ENCODE results near the gene PPP1R16B.

PPP1R16B gene

DNA sequence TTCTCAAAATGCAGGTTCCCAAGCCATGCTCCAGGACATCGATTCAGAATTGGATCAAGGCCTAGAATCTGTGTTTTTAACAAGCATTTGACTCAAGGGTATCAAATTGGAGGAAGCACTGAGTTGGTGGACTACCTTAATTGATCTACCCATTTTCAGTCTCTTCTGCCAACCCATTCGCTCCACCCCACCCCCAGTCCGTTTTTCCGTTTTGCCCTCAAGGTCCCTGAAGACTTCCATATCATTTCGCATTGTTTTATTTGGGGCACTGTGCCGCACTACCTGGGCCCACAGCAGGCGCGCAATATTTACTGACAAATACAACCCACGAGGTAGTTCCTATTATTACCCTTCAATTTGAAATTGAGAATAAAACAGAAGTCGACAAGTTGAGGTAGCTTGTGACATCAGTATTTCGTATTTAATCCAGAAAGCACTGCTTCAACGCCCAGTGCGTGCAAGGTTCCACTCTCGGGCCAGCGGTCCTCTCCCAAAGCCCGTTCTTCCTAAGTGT is 156.1 kb downstream of the PPP1R16B start:
- no peak for DNase-seq (ENCODE audit: extremely low read depth in 1 of 2, low read depth in 1 of 2)

DNA sequence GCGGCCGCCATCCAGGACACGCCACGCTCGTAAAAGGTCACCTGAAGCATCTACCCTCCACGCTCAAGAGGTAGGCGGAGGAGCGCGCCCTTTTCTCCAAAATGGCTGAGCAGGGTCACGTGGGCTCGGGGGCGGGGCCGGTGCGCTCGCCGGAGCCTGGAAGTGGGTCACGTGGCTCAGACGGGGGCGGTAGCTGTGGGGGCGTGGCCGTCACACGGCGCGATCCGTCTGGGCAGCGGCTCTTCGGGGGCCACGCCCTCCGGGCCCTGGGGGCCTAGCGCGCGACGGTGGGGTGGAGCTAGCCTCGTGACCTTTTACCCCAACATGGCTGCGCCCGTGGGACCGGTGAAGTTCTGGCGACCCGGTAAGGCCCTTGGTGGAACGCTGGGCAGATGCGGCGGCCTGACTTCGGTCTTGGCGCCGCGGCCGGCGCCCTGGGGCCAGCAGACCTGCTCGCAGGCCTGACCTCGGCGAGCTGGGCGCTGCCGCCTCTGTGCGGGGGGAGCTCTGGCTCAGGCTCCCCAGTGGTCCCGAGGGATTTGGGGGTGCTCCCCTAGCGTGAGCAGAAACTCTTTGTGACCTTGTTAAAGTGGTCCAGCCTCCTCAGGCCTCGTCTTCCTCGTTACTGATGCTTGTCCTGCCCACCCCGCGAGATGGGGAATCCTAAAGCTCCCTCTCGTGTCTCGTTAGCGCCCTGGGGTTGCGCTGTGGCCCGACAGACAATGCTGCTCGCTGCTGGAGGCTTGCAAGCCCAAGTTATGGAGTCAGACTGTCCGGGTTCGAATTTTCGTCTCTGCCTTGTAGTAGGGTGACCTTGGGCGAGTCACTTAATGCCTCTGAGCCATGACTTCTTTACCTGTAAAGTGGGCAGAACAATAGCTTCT is 156.8 kb downstream of the PPP1R16B start, which contains the start of gene DHX35:
DHX35 (plus strand) TSS at position 301 of the 884 bp plus-strand sequence; CDS start at position 325, 24 bp downstream.
- DNase-seq (ENCODE audit: extremely low read depth in 1 of 2, low read depth in 1 of 2): peak; percentile 96 to 98

DNA sequence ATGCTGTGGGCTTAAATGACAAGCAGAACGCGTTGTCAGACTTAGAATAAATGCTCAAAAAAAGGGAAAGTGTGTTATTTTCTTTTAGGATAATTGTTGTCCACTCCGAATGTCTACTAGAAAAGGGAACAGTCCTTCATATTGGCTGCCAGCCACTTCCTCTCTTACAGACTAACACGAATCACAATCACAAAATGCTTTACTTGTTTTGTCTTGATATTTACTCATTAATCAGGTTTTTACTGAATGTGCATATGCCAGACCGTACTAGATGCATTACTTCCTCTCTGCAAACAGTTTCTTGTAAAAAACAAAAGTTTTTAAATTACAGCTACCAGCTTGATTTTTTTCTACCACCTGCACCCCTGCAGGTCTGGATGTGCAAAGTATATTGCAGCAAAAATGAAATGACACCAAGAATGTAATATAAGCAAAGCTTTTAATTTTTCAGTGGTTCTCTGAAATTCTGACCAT is 157.5 kb downstream of the PPP1R16B start:
- no peak for DNase-seq (ENCODE audit: extremely low read depth in 1 of 2, low read depth in 1 of 2)

DNA sequence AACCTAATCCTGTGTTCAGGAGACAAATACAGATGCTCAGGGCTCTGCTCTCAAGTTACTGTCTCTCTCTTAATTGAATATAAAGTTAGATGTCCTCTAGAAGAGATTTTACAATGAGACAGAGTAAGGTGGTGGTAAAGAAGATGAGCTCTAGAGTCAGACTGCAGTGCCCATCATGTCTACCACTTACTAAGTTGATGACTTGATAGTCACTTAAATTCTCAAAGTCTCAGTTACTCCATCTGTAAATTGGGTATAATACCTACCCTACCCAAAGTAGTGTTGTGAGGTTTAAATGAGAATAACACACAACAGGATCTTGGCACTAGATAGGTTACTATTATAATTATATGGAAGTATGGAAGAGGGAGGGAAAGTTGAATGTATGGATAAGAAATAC is 158.2 kb downstream of the PPP1R16B start:
- no peak for DNase-seq (ENCODE audit: extremely low read depth in 1 of 2, low read depth in 1 of 2)

DNA sequence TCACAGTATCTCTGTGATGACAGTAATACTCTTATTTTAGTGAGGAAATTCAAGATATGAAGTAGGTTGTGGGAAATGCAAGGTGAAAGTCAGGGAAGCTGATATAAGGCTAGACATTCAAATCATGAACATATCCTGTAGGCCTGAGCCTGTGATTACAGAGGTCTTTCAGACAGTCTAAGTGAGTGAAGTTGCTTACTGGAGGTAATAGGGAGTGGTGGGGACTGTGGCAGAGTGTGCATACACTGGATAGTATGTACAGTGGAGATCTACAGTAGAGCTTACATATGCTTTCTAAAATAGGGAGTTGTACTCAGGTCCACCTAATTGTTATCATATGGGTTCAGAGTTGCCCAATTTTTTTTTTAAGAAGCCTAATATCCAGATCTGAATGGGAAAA is 159.8 kb downstream of the PPP1R16B start:
- no peak for DNase-seq (ENCODE audit: extremely low read depth in 1 of 2, low read depth in 1 of 2)

DNA sequence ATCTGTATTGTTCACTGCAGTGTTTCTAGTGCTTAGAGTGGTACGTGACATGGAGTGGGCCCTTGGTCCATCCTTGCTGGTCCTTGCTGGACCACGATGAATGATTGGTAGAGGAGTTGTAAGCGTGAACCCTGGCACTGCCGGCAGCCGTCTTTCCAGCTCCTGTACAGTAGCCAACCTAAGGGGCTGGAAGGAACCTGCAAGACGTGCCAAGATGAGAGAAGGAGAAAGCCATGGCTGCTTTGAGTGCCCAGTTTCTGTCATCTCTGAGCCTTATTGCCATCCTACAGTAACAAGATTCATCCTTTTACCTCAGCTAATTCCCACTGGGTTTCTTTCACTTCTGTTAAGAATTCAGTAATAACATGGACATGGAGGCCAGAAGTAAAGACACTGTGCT is 162.6 kb downstream of the PPP1R16B start:
- DNase-seq (ENCODE audit: extremely low read depth in 1 of 2, low read depth in 1 of 2): no peak

DNA sequence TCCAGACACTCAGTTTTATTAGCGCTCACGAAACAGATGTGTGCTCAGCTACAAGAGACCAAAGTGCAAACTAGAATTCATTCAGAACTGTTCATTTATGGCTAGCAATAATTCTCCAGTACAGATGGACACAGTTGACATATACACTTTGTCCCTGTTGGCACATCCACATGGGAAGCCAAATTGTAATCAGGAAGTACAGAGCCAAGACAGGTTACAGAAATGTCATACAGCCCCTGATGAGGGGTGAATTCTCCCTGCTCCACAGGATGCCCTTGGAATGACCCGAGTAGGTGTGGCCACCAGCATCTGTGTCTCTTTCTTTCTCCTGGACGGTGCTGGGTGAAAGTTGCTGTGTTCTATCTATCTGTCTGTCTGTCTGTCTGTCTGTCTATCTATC is 164.2 kb downstream of the PPP1R16B start:
- no peak for DNase-seq (ENCODE audit: extremely low read depth in 1 of 2, low read depth in 1 of 2)

DNA sequence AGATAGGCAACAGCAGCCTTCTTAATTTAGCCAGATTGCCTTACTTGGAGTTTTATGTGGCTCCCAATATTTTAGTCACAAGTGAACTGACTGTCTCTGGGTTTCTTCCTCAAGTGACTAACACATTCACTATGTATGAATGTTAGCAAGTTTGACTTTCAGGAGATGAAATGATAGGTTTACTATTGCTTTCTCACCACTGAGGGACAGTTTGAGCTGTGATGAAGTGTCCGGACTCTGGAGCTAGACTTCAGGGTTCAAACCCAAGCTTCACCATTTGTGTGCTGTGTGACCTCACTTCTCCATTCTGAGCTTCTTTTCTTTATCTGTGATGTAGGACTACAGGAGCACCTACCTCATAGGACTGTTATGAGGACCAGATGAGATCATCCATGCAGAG is 164.8 kb downstream of the PPP1R16B start:
- DNase-seq (ENCODE audit: extremely low read depth in 1 of 2, low read depth in 1 of 2): no peak

Data from activated CD8-positive, alpha-beta memory T cell treated with anti-CD3 and anti-CD28 coated beads for 1 hour (primary cell).